ENCODE measurements around the gene PLCXD3.
A peak's percentile ranks its signal among the peaks of the same experiment; 100 is the strongest.

PLCXD3 gene, protein sequence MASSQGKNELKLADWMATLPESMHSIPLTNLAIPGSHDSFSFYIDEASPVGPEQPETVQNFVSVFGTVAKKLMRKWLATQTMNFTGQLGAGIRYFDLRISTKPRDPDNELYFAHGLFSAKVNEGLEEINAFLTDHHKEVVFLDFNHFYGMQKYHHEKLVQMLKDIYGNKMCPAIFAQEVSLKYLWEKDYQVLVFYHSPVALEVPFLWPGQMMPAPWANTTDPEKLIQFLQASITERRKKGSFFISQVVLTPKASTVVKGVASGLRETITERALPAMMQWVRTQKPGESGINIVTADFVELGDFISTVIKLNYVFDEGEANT

GRCh38 chr5:41510176-41510831 is at the start of gene PLCXD3:
Gene PLCXD3 (minus strand): TSS chr5:41510601. CDS start chr5:41510526, 75 bp downstream.
- no peak for DNase-seq (ENCODE audit: low read depth)

DNA sequence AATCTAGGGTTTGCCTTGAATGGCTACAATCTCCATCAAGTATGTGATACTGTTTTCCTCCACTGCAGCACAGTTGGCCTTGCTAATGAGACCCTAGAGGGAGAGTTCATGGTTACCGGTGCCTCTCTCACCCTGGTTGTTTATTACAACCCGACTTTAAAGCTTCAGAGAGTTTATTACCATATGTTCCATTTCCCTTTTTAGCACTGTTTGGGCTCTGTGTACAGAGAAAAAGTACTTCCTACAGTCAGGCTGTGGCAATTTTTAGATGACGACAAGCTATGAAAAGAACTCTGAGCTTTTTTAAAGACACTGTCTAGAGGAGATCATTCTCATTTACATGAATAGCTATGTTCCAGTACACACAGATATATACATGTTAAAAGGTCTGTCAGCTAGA is 48.8 kb upstream of the PLCXD3 start:
- no peak for DNase-seq (ENCODE audit: low read depth)

- no peak for DNase-seq (ENCODE audit: low read depth)
These were observed 47.9 kb upstream of the PLCXD3 start for GRCh38 chr5:41558295-41558694.

DNA sequence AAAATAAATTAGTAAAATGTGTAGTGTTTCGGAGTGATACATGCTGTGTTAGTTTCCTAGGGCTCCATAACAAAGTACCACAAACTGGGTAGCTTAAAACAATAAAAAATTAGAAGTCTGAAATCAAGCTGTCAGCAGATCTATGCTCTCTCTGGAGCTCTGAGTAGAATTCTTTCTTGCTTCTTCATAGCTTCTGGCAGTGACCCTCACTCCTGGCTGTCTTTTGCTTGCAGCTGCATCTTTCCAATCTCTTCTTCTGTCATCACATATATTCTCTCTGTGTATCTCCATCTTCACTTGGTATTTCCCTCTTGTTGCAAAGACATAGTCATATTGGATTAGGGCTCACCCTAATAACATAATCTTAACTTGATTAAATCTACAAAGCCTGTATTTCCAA is 37.6 kb upstream of the PLCXD3 start:
- no peak for DNase-seq (ENCODE audit: low read depth)

GRCh38 chr5:41542183-41542582 is 31.8 kb upstream of the PLCXD3 start:
- no peak for DNase-seq (ENCODE audit: low read depth)

DNA sequence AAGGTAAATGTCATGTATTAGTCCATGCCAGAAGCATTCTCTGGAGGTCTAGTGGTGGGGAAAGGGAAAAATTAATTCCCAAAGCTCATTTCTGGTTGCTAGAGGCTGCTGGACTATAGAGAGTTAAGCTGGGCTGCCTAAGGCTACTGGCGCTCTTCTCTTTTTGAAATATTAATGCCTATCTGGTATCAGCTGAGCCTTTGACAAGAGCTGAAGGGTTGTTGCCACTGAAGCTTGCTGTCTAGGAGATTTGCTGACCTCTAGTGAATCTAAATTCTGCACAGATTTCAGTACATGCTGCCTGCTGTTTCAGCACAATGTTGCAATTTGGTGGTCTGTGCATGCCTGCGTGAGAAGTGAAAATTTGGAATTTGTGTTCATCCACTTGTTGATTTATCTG is 29.1 kb upstream of the PLCXD3 start:
- DNase-seq (ENCODE audit: low read depth), result no peak

- DNase-seq (ENCODE audit: low read depth), result no peak
These were observed 27.2 kb upstream of the PLCXD3 start for GRCh38 chr5:41537581-41537980.

DNA sequence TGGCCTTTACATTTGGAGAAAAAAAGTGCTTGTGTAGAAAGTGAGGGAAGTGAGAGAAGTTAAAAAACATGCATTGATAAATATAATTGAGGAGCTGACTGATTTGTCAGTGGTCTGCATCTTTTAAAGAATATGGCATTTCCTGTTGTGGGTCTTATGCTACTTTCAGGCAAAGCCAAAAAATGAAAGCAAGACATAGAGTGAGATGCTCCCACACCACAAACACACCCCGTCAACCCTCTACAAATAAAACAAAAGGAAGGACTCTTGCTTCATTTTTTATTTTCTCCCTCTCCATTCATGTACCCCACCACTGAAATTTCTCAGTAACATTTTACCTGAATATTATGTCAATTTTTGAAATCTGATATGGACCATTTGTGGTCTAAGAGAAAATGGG is 22.1 kb upstream of the PLCXD3 start:
- DNase-seq (ENCODE audit: low read depth), result no peak

DNA sequence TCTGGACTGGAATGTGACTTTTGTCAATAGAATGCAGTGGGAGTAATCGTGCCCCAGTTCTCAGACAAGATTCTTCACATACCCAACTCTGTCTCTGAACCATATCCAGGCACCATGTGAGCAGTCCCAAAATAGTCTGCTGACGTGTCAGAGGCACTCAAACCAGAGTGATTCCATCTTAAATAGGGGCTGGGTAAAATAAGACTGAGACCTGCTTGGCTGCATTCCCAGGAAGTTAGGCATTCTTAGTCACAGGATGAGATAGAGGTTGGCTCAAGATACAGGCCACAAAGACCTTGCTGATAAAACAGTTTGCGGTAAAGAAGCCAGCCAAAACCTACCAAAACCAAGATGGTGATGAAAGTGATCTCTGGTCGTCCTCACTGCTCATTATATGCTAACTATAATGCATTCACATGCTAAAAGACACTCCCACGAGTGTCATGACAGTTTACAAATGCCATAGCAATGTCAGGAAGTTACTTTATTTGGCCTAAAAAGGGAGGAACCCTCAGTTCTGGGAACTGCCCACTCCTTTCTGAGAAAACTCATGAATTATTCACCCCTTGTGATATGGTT is 16.9 kb upstream of the PLCXD3 start:
- peak; percentile 91 for DNase-seq (ENCODE audit: low read depth)

DNA sequence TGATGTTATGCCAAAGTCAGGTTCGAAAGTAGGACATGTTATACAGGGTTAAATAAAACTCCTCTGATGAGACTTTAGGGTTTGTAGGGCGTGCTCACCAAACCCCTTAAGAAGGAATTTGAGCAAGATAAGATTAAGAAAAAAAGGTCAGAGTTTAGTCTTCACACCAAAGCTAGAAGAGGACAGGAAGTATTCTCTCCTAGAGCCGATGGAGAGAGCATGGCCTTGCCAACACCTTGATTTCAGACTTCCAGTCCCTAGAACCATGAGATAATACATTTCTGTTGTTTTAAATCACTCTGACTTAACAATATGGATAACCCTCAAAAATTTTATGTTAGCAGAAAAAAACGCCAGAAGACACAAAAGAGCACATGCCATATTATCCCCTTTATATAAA is 16.3 kb upstream of the PLCXD3 start:
- DNase-seq (ENCODE audit: low read depth), result no peak

DNA sequence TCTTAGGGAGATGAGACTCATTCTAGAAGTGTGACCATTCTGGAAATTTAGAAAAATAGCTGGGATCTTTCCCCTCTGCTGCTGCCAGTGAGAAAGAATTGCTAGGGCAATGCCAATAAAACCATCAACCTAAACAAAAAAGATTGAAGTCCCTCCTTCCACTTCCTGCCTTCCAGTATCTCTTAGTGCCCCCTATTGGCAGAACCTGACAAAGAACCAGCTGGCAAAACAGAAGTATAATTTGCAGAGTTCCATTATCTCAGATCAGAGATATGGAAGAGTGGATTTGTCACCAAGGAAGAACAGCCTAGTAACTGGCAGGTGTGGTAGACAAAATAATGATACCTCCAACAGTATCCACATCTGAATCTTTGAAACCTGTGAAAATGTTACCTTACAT is 13.8 kb upstream of the PLCXD3 start:
- DNase-seq (ENCODE audit: low read depth), result no peak

GRCh38 chr5:41522193-41522786 is 11.9 kb upstream of the PLCXD3 start:
- DNase-seq (ENCODE audit: low read depth), result no peak

DNA sequence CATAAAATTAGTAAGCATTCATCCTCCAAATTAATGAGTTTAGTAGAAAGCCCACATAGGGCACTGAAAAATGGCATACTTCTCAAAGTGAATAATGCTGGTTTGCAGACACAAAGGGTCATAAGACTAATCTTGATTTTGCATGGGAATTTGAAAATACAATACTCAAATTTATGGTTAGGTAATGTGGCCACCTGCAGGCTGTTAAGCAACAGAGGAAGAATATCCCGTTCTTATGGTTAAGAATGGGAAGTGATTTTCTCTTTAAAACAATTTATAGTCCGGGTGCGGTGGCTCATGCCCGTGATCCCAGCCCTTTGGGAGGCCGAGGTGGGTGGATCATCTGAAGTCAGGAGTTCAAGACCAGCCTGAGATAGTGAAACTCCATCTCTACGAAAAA is 9.4 kb upstream of the PLCXD3 start:
- DNase-seq (ENCODE audit: low read depth), result no peak

DNA sequence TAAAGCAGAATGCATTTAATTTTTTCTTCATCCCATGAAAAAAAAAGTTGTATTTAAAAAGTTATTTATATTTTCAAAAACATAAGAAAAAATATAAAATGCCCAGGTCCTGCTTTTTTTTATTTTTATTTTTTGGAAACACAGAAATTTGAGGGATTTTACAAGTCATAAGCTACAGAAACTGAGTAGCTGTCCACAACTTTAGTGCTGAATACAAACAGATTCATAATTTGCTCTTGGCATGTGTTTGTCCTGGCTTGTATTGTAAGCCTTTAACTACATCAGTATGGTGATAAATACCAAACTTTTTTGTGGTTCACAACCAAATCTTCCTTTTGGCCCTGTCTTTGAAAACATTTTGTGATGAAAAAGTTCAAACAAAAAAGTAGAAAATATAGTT is 7.5 kb upstream of the PLCXD3 start:
- DNase-seq (ENCODE audit: low read depth), result no peak

- no peak for DNase-seq (ENCODE audit: low read depth)
These were observed 840 bp upstream of the PLCXD3 start for GRCh38 chr5:41511241-41511640.

- DNase-seq (ENCODE audit: low read depth), result no peak
These were observed 814 bp downstream of the PLCXD3 start for GRCh38 chr5:41509399-41510175.

GRCh38 chr5:41508696-41509398 is 1.6 kb downstream of the PLCXD3 start:
- no peak for DNase-seq (ENCODE audit: low read depth)

DNA sequence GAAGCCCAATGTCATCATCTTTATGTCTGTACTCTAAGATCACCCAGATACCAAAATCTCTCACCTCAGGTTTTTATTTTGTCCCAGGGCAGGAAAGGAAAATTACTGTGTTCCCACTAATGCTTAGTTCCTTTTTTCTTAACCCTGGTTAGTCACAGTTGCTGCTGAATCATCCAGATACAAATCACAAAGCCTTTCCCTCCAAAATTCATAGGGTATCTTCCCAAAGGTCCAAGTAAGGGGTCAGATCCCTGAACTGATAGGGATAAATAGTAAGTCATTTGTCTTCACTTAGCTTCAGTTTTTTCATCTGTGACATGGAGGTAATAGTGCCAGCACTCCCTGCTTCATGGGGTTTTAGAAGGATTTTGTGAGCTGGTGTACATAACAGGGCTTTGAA is 2.2 kb downstream of the PLCXD3 start:
- DNase-seq (ENCODE audit: low read depth), result no peak

DNA sequence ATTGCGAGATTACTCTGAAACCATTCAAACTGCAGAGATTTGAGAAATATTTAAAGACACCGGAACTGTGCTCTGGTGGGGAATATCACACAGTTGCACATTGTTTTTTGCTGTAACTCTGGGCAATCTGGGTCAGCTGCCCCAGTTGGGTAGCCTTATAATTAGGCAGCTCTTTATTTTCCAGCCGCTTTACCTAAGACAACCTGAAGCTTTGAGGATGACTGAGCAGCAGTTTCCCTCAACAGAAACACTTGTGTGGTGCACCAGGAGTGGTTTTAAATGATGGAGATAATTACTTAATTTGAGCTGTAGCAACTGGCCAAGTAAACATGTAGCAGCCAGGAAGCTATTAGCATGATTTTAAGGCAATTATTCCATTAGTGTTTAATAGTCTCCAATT is 2.9 kb downstream of the PLCXD3 start:
- DNase-seq (ENCODE audit: low read depth), result no peak

DNA sequence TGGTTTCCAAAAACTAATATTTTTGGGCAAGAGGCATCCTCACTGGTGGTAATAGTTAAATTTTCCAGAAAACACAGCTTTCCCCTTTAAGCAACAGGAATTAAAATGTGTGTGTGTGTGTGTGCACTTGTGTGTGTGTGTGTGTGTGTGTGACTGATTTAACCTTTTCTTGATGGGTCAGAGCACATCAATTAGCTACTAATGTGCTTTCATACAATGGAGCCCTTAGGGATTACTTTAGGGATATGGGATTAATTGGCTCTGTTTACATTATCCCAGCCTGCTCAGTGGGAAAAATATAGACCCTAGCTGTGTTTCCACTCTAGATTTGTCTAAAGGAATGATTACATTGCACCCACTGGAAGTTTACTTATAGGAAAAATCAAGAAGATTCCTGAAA is 6.5 kb downstream of the PLCXD3 start:
- no peak for DNase-seq (ENCODE audit: low read depth)

DNA sequence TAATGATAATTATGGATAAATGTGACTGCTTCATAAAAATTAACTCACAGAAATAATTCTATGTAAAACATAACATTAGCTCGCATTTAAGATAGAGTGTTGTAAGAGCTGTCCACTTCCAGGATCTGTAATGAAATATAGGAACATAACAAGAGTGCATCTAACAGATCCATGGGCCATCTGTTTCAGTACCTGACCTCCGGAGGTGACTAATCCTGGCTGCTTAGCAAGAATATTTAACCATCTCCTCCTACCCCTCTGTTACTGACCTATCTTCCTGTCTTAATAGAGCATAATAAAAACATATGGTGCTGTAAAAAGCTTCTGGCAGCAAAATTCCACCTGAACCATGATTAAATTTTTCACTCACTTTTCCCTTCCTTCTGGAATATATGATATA is 7.1 kb downstream of the PLCXD3 start:
- DNase-seq (ENCODE audit: low read depth), result no peak
